GM12801 (cell line): ENCODE results near the gene ATP11C.

Experiments
- CTCF ChIP-seq: IDR thresholded peaks from one replicate; pipeline ENCODE4 v1.5.1; 2011; ENCODE audit warnings: control low read depth; ENCODE audit not compliant: insufficient read length; ENCODE audit errors: extremely low read depth

Gene ATP11C

GRCh38 chrX:139892512-139892911 lies 40.3 kb downstream of the ATP11C start:
- no peak for TF ChIP-seq CTCF

GRCh38 chrX:139890991-139891700 lies 41.7 kb downstream of the ATP11C start:
- TF ChIP-seq CTCF: no peak

- no peak for TF ChIP-seq CTCF
Measured at GRCh38 chrX:139889760-139890159, 43.1 kb downstream of the ATP11C start.

GRCh38 chrX:139883984-139884383 lies 48.9 kb downstream of the ATP11C start:
- TF ChIP-seq CTCF: no peak

GRCh38 chrX:139882299-139882698 lies 50.6 kb downstream of the ATP11C start:
- no peak for TF ChIP-seq CTCF

- TF ChIP-seq CTCF: no peak
Measured at GRCh38 chrX:139881572-139881971, 51.3 kb downstream of the ATP11C start.

- no peak for TF ChIP-seq CTCF
Measured at GRCh38 chrX:139881130-139881529, 51.7 kb downstream of the ATP11C start.
